HG03139 (cell line): Measurements from ENCODE around the gene FXYD6.
"Not testable (repeated sequence)": the region's sequence is repeated elsewhere in the genome, so short reads cannot be mapped to it uniquely, and the experiment has no call there.

Experiments used
- ATAC-seq: cut with Tn5 transposase; IDR thresholded peaks from one replicate; pipeline ENCODE4 v1.9.1; 2021; ENCODE audit not compliant: unreplicated experiment

FXYD6 gene

DNA sequence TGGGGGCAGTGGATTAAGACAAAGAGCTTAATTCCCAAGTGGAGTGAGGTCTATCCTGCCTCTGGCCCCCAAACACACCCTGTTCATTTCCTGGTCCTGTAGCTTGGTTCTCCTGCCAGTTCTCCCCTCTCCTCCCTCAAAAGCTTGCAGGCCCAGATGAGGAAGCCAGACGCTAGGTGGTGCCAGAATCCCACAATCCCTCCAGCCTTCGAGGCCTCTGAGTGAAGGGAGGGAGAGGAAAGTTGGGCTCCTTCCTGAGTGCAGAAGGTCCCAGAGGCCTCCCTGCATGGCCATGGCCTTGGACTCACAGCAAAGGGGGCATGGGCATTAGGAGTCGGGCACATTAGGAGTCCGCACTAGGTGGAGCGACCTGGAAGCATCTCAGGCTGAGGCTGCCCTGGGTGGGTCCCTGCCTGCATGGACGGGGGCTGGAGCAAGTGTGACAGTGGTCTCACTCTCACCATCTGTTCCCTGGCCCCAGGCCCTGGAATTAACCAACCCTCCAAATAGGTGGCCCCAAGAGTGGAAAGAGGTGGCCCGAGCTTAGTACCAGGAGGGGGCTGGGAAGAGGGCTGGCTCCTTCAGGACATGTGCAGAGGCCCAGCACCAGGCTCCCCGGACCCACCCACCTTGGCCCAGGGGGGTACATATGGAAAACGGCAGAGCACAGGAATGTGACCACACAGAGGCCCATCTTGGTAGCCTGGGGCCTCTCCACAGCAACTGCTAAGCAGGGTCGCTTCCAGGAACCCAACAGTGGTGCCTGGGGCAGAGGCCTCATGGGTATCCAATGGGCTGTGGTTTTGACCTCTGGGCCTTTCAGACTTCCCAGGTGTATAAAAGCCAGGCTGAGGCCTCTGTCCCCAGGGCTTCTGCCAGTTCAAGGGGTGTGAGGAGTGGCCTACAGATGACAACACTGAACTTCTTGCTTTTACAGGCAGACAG is 57.1 kb downstream of the FXYD6 start:
- ATAC-seq = no peak

DNA sequence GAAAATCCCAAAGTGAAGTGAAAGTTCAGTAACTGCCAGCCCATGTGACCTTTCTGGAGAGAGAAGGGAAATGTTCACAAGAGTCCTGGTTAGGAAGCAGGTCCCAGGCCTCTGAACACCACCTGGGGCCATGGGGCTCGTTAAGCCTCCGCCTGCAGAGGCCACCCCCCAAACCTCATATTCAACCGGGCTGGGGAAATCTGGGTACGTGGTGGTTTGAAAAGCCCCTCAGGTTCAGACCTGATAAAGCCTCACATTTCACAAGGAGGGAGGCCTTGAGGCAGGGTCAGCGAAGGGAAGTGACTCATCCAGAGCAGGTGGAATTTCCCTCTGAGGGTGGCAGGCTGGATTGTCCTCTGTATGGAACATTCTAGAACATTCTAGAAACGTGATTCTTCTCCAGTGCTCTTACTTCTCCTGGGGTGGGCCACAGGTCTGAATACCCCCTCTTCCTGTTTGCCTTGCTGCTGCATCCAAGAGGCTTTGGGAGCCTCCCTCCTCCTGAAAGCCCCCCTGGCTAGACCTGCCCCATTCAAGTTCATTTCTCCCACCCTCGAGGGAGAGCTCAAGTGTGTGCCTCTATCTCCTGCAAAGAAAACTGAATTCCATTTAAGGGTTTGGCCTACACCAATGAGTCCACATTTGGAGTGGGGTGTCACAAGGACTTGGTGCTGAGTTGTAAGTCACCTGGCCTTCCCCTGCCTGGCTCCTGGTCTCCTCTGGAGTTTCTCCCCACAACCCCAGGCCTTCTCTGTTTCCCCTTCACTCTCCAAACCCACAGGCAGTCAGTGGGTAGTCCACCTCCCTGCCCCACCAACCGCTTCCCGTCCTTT is 58.2 kb downstream of the FXYD6 start:
- ATAC-seq = no peak

DNA sequence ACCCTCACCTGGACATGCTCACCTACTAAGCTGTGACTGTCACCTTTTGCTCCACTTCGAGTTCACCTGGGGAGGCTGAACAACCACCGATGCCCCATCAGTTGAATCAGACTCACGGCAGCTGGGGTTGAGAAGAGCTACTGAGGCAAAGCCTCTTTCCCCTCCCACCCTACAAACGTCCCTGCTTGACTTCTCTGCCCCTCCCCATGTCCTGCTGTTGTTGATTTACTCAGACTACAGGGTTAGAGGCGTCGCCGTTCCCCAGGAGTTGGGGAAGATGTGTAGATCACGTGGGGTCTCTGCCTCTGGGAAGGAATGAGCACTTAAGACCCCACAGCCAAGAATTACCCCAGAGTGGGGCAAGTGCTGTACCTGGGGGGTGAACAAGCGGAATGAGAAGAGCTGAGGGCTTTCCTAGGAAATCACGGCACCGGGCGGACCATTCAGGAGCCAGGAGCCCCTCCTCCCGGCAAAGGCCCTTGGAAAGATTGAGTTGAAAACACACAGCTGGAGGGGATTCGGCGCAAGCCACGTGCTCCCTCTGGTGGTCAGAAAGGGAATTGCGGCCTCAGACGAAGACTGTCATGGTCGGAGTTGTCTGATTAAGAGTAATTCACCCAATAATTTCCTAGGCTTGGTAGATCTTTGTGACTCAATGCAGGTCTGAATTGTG is 59.0 kb downstream of the FXYD6 start:
- no peak for ATAC-seq

DNA sequence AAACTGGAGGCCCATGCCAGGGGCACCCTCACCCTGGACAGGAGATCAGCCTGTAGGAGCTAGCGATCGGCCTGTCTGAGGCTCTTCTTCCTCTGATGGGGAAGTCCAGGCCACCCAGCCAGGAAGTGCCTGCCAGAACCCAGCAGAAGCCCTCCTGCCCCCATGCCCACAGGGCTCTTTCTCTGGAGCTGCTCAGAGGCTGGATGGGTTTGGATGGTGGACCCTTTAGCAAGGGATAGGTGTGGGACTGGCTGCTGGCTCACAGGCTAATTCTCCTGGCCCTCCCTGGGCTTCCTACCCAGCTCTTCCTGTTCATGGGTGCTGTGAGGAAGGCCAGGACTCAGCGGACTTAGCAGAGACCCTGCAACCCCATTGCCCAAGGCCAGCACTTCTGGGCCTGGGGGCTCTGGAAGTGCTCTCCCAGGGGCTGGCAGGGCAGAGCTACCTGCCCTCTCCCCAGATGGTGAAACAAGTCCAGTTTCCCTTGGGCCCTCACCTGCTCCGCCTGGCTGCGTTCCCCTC is 59.6 kb downstream of the FXYD6 start:
- ATAC-seq = no peak

DNA sequence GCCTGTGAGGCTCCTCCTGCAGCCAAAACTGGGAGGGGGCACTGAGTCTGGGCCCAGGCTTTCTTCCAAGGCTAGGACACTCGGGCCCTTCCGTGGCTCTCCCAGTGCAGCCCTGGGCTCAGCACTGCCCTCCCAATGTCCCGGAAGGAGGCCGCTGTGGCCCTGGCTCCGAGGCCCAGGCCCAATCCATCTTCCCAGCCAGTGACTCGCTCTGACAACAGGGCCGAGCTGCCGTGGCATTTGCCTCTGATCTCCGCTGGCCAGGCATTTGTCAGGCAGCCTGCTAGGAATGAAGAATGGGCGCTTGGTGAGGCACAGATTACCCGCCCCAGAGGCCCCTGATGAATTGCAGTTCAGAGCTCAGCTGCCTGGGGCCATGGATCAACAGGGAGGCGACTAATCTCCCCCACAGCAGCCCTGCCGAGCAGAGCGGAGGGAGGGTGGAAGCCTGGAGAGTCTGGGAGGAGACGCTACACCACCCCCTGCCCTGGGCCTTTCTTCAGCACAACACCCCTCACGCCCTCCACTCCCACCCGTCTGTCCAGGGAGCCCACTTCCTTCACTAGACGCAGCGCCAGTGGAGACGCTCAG is 60.2 kb downstream of the FXYD6 start:
- no peak for ATAC-seq

DNA sequence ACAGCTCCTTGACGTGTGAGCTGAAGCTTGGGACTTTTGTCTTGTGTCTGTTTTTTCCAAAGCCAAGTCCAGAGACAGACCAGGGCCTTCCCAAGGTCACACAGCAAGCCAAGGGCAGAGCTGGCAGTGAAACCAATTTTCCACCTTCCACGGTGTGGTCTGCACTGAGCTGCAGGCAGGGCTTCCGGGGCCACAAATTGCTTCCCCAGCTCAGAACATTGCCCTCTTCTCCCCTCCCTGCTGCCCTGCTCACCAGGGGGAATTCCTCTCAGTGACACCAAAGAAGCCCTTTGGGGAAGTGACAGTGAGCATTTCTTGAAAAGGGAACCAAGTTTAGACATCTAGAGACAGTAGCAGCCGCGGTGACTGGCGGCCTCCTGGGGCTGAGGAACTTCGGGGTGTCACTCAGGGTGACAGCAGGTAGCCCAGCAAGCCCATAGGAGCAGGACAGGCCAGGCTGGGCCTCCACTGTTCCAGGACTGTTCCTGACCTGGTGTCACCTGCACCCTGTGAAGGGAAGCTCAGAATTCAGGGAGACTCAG is 61.1 kb downstream of the FXYD6 start:
- peak; percentile 42 for ATAC-seq

DNA sequence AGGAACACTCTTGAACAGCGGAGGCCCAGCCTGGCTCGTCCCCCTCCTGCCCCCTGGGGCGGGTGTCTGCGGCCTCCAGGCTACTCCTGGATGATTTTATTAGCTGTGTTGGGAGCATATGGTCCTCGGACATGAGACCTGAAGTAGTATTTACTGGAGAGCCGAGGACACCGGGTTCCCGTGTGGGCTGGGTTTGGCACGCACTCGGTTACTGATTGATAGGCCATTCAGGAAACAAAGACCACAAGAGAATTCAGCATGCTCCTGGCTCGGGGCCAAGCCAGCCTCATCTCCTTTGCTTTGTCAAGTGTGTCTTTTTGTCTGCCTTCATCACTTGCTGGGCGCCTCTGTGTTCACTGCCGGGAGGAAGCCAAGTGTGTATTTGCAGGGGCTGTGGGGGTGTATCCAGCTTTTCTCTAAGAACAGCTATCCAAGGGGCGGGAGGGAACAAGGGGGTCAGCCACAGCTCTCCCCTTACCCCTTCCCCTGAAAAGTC is 61.6 kb downstream of the FXYD6 start:
- peak; percentile 36 for ATAC-seq

DNA sequence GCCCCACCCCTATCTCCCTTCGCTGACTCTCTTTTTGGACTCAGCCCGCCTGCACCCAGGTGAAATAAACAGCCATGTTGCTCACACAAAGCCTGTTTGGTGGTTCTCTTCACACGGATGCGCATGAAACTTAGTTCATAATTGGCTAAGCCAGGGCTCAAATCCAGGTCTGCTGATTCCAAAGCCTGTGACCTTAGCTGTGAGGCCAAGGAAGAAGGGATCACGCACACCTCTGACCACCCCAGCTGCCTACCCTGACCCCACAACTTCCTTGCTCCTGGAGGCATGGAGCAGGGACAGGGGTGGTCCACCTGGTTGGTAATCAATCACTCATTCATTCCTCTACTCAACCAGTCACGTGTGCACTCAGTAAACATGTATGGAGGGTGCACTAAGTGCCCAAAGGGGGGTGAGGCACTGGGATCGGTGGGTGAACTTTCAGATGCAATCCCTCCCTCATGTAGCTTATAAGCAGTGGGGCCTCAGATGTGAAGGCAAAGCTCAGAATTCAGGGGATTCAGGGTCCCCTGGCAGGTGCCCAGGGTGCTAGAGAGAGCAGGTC is 62.2 kb downstream of the FXYD6 start:
- peak; percentile 2 for ATAC-seq

DNA sequence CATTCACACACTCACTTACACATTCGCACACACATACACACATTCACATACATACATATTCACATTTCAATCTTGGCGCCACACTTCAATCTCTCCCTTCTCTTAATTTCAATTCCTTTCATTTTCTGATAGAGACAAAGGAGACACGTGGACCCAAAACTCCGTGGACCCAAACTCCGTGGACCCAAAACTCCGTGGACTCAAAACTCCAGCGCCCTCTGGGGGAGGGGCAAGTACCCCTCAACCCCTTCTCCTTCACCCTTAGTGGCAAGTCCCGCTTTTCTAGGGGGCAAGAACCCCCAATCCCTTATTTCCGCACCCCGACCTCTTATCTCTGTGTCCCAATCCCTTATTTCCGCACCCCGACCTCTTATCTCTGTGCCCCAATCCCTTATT is 66.4 kb downstream of the FXYD6 start:
- ATAC-seq = not testable (repeated sequence)

DNA sequence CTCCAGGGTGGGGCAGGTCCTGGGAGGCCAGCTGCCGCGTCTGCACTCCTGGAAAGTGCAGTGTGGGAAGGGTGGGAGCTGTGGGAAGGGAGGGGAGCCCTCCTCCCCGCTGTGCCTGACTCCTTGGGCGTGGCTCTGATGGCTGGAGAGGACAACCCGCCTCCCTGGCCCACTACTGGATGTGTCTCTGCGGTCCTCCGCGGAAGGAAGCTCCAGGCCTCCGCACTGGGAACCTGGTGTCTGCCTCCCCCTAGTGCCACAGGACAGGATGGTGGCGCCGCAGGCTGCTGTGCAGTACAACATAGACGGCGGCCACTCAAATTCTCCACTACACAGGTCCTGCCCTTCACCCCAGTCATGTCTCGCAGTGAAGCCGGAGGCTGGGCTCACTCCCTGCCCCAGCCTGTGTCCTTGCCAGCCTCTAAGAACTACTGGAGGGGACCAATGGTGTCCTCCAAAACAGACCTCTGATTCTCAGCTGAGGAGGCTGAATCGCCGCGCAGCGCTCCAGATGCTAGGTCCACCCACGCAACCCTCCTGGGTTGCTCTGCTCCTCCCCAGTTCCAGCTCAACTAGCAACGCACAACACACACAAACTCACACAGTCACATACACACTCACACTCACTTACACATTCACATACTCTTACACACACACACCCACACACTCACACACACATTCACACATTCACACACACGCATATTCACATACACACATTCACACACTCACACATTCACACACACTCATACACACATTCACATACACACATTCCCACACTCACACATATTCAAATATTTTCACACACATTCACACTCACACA is 67.0 kb downstream of the FXYD6 start:
- ATAC-seq = no peak

DNA sequence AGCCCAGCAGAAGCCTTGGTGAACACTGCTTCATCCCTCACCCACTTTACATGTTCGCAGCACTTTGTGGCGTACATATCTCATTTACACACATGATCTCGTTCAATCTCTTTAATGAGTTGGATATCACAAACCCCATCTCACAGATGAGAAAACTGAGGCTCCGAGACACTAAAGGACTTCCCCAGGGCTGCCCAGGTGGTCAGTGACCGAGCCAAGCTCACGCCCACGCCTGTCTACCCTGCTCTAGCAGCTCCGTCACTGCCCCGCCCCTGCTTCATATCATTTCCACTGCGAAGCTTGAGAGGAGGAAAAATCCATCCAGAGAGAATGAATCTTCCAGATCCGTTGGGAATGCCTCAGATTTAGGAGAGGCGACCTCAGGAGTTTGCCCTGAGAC is 67.7 kb downstream of the FXYD6 start:
- ATAC-seq = no peak

DNA sequence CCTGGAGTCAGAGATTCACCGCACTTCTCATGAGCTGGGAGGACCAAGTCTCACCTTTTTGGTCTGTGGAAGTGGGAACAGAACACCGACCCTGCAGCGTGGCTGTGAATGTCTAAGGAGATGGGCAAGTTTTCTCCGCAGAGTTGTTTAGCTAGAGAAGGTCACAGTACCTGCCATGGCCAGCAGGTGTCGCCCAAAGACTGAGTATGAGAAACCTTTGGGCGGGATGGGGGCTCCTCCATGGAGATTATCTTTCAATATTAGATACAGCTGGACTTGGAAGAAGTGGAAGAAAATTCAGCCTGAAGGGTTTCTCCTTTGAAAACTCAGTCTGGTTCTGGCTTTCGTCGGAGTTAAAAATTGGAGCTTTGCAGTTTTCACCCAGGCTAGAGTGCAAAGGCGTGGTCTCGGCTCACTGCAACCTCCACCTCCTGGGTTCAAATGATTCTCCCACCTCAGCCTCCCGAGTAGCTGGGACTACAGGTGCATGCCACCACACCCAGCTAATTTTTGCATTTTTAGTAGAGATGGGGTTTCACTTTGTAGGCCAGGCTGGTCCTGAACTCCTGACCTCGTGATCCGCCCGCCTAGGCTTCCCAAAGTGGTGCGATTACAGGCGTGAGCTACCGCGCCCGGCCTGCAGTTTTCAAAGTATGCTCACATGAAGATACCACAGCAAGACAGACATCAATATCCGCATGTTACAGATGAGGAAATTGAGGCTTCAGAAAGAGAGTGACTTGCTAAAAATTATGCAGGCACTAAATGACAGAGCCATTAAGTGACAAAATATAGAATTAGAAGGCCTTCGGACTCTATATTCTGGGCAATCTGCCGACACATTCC is 68.8 kb downstream of the FXYD6 start:
- no peak for ATAC-seq

DNA sequence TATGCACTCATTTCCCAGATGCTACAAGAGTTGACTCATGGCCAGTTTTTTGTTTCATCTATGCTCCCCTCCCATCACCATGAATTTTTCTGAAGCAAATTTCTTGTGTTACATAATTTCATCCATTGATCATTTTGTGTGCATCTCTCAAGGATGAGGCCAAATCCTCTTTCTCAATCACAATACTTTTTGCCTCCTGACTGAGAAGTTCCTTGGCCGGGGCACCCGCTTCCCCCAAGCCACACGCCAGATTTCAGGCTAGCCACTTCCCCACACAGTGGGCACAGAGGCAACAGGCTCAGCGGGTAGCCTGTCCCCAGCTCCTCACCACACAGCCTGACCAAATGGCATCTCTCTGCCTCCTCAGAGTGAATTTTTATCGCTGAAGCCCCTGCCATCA is 69.6 kb downstream of the FXYD6 start:
- ATAC-seq = no peak

DNA sequence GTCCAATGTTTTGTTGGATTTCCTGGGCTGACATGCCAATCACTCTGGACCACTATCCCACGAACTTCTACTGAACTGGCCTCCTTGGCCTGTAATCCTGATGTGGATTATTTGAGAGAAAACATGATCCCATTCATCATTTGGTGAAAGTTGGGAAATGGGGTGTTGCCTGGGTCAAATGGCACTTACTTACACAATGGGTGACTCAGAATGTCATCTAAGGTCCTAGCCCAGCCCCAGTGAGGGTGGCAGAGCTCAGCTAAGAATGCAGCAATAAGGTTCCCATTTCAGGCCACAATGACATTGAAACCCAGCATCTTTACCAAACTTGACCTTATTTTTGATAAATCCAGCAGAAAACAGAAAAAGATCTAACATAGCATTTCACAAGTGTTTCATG is 71.4 kb downstream of the FXYD6 start:
- no peak for ATAC-seq

DNA sequence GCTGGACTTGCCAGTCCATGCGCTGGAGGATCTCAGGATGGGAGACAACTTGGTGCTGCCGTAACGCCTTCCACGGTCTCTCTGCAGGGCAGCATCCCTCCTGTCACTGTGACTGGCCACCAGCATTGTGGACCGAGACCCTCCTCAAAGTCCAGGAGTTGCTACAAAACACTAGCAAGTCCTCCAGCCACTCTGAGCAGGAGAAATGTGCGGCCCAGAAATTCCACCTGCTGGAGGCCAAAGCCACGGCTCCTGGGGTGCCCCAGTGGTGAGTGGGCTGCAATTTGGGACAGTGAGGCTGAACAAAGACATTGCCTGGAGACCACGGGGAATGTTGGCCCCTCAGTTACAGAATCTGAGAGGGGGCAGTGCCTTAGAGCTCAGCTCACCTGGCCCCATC is 72.6 kb downstream of the FXYD6 start:
- no peak for ATAC-seq

DNA sequence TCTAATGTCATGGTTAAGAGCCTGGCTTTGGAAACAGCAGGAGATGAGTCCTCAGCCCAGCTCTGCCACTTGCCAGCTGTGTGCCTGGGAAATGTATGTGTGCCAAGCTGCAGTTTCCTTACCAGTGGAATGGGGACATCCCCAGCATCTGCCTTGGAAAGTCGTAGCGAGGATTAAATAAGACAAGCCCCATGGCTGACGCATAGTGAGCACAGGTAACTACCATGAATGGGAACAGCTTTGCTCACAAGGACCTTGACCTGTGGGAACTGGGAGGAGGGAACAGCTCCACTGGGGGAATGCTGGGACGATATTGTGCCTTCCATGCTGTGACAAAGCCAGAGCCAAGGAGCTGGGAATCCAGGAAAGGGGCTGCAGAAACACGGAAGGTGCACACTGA is 76.8 kb downstream of the FXYD6 start:
- ATAC-seq = no peak

DNA sequence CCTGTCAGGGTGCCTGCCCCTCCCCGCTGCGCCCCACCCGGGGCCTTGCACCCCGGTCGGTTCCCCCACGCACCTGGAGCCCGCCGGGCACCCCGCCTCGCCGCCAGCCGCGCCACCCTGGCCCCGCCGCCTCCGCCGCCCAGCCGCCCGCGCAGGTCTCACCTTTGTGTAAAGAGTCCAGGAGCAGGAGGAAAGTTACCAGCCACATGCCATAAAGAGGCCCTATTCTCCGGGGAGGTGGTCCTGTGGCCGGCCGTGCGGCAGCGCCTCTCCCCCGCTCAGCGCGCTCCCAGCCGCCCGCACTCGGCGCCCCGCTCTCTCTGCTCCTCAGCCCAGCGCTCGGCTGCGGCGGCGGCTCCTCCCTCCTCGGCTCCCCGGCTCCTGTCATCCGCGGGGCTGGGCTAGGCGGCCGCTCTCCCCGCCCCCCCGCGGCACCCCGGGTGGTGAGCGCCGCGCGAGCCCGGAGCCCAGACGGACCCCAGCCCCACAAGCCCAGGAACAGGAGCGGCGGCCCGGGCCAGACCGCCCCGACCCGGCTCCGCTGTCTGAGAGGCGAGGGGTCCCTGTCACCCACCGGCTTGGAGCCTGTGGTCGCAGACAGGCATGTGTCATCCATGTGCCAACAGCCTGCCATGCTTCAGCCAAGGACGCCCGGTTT is 79.5 kb downstream of the FXYD6 start, which contains the start of gene DSCAML1:
Gene DSCAML1 (minus strand): TSS at position 345 of the 658 bp plus-strand sequence. CDS start 137 bp downstream, at position 208.
- no peak for ATAC-seq

DNA sequence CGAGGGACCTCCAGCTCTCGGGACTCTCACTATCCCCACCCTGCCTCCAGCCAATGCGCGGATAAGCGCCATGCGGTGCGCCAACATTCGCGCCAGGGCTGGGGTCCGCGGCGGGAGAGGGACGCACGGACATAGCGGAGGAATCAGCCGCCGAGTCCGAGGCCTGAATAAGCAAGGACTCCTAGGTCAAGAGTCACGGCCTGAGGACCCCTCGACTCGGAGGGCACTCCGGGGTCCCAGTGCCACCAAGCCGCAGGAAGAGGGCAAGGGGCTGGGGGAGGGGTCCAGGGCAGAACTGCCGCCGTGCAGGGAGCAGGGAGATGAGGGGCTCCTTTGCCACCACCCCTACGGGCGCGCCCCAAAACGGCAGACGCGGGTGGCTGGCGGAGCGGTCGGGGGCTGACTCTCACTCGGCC is 80.0 kb downstream of the FXYD6 start:
- no peak for ATAC-seq
